Stomach (tissue), 9 donors: ENCODE data around the gene FAM222A. TPM values are rescaled to one million over a fixed set of nuclear protein-coding genes. Genes with fewer than 3 reads are reported as not detected.
A peak's percentile ranks its signal among the peaks of the same experiment; 100 is the strongest.

Experiments used
- DNase-seq, 2 donors: peaks; one replicate each; pipeline versions ENCODE4 v3.0.0 to v3.0.0-alpha.2; 2013 to 2019
- H3K27ac ChIP-seq, 5 donors: fragments of 200-600 bp in 4 of 5; sonication (generic) in 4 of 5; one replicate each; pipeline ENCODE4 v1.5.1; 2013 to 2019; ENCODE audit warnings: mild to moderate bottlenecking in 1 of 5, moderate library complexity in 1 of 5
- H3K27me3 ChIP-seq, 3 donors: fragments of 200-600 bp; sonication (generic); one replicate each; pipeline ENCODE4 v1.5.1; 2017 to 2019; ENCODE audit warnings: mixed run types in 1 of 3
- H3K36me3 ChIP-seq, 4 donors: fragments of 200-600 bp; sonication (generic); 1 replicate in 3 of 4; 2 replicates in 1 of 4; pipeline ENCODE4 v1.5.1; 2016 to 2019
- H3K4me1 ChIP-seq, 4 donors: fragments of 200-600 bp; sonication (generic); one replicate each; pipeline ENCODE4 v1.5.1; 2016 to 2019
- H3K4me3 ChIP-seq, 4 donors: fragments of 200-600 bp; sonication (generic) in 3 of 4; one replicate each; pipeline ENCODE4 v1.5.1; 2016 to 2019; ENCODE audit warnings: mild to moderate bottlenecking in 1 of 4
- H3K9me3 ChIP-seq, 4 donors: fragments of 200-600 bp; sonication (generic); one replicate each; pipeline ENCODE4 v1.5.1; 2016 to 2019
- EP300 ChIP-seq: sonication (generic); formaldehyde crosslinking; IDR thresholded peaks from one replicate; pipeline ENCODE4 v1.6.1; 2017; ENCODE audit warnings: antibody characterized with exemption
- POLR2A ChIP-seq, 4 donors: fragments of 450-650 bp; IDR thresholded peaks; one replicate each; pipeline ENCODE4 v1.6.1; 2016; ENCODE audit warnings: antibody characterized with exemption in 4 of 4, control low read depth in 2 of 4, mild to moderate bottlenecking in 1 of 4, moderate library complexity in 1 of 4
- POLR2AphosphoS5 ChIP-seq, 3 donors: sonication (generic); formaldehyde crosslinking; IDR thresholded peaks; one replicate each; pipeline ENCODE4 v1.6.1; 2016; ENCODE audit warnings: antibody characterized with exemption in 3 of 3
- WGBS, 5 donors: extraction: QIAGEN DNeasy Blood & Tissue Kit in 3 of 5; methylation state at CpG; one replicate each; pipeline versions ENCODE4 v1.1.5 to v1.1.7; 2013 to 2018; 5-methylcytosine and 5-hydroxymethylcytosine counted together
- intact Hi-C: fragments of 100-400 bp; cut with DNase I; formaldehyde crosslinking; loops from one replicate; pipeline ENCODE4 v1.15.1; 2023; ENCODE audit warnings: low total_unique reads
- polyA plus RNA-seq, 3 donors: library from polyadenylated mRNA; stranded (reverse); fragments of 200-250 nt; gene quantifications; one replicate each; pipeline ENCODE4 v1.2.3, GENCODE V29; 2013
- total RNA-seq, 5 donors: library from RNA; depleted of rRNA; stranded (reverse); fragments of >200 nt; gene quantifications; one replicate each; pipeline versions ENCODE4 v1.1.0 to v1.2.3, GENCODE V29; 2014 to 2016
- TF ChIP-seq, protein P1 (sequence below), 7 experiments: fragments of 450-650 bp in 4 of 7; fragments of 200-600 bp in 3 of 7; sonication (generic) in 3 of 7; IDR thresholded peaks; one replicate each; pipeline ENCODE4 v1.5.1; 2016 to 2019; ENCODE audit warnings: antibody characterized with exemption in 7 of 7, control low read depth in 2 of 7, mild to moderate bottlenecking in 1 of 7
- donor health status: healthy with polysubstance abuse.
- donor health status: Bipolar disorder and iron deficiency.
- donor health status: healthy.

The FAM222A gene
- total and polyA plus RNA-seq, 8 donors, result 1.7 to 19.7 (median 4.5) TPM

DNA sequence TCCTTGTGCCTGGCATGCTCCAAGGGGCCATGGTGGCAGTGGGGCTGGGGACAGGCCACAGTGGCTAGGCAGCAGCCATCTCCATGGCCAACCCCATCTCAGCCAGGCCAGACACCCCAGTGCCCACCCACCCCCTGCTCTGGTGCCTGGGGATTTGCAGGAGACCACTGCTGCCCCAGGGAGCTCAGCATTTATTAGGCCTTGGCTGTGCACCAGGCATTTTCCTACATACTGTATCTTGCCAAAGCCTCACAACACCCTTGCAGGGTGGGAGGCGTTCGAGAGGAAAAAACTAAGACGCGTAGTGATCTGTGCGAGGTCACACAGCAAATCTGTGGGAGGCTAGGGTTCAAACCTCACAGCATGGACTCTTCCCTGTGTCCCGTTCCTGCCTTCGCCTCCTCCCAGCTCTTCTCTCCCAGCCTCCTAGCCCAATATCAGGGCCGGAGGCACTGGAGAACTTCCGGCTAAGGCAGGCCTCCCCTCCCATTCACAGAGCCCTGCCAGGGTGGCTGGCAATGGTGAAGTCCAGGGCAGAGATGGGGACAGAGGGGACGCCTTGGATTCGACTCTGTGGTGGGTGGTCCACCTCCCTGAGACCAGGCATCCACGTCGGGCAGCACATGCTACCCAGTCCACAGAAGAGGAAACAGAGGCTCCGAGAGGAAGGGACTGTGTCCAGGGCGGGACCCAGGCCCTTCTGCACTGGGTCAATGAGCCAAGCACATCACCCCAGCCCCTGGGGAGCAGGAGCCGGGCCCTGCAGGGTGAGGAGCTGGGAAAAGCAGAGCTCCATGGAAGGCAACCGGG is 57.4 kb downstream of the FAM222A start:
- 84 to 91% (median 88%) methylated on average over 17 of the region's 17 CpGs for WGBS, 5 donors
- peak in 1 of 2 donors; percentile 17 for DNase-seq
- no peaks in the 10 kb centered on the region for H3K36me3 ChIP-seq
- no peak overlapping the region for H3K4me3 ChIP-seq
- peaks cover 9 to 13% (median 12%) of the 10 kb centered on the region in 4 donors for H3K4me1 ChIP-seq
- H3K27me3 ChIP-seq, result peaks cover 0 to 17% (median 0%) of the 10 kb centered on the region in 3 donors
- H3K27ac ChIP-seq, result no peak overlapping the region
- H3K9me3 ChIP-seq, result no peaks in the 10 kb centered on the region
- TF ChIP-seq POLR2AphosphoS5 (IDR thresholded peaks at IDR 0.05) (no peak), POLR2A (IDR thresholded peaks at IDR 0.05) (no peak), EP300 (no peak)
- TF ChIP-seq, protein P1, sequence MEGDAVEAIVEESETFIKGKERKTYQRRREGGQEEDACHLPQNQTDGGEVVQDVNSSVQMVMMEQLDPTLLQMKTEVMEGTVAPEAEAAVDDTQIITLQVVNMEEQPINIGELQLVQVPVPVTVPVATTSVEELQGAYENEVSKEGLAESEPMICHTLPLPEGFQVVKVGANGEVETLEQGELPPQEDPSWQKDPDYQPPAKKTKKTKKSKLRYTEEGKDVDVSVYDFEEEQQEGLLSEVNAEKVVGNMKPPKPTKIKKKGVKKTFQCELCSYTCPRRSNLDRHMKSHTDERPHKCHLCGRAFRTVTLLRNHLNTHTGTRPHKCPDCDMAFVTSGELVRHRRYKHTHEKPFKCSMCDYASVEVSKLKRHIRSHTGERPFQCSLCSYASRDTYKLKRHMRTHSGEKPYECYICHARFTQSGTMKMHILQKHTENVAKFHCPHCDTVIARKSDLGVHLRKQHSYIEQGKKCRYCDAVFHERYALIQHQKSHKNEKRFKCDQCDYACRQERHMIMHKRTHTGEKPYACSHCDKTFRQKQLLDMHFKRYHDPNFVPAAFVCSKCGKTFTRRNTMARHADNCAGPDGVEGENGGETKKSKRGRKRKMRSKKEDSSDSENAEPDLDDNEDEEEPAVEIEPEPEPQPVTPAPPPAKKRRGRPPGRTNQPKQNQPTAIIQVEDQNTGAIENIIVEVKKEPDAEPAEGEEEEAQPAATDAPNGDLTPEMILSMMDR (IDR thresholded peaks at IDR 0.05), result no peak
- intact Hi-C loops, result loop anchor here (10.0 kb wide), 1 partner anchor 246 kb away; no protein-coding TSS in a partner anchor

DNA sequence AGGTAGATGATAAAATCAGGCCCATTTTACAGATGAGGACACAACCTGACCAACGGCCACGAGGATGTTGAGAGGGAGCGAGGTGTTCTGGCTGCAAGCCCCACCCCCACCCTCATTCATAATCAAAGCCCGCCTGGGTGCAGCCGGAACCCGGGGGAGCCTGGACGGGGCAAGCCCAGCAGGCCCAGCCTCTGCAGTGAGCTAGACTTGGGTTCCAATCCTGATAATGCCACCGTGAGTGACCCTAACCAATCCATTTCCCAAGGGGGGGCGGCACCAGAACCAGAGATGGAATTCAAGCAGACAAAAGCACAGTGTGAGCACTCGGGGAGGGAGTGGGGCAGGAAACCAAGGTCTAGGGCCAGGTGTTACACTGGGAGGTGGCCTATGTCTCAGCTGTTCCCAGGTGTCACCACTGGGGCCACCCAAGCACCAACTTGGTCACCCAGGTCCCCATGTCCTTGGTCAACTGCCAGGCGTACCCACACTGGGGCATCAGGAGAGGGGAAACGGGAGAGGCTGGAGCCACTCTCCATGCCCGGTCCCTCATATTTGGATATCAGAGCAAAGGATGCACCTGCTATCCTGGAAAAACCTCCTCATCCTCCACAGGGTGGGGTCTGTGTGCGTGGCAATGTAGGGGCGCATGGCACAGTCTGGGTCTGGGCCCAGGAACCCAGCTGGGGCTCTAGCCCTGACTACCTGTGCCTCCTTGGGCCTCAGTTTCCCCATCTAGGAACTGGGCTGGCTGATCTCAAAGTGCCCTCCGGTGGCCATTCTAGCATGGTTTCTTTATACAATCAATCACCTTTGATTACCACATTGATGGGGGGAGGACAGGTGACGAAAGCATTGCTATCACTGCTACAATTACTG is 58.4 kb downstream of the FAM222A start:
- no peak overlapping the region for H3K4me3 ChIP-seq
- H3K36me3 ChIP-seq, result no peaks in the 10 kb centered on the region
- intact Hi-C loops, result loop anchor here (10.0 kb wide), 1 partner anchor 247 kb away; no protein-coding TSS in a partner anchor
- no peak for TF ChIP-seq POLR2A (IDR thresholded peaks at IDR 0.05)
- TF ChIP-seq EP300, result no peak
- TF ChIP-seq POLR2AphosphoS5 (IDR thresholded peaks at IDR 0.05), result no peak
- TF ChIP-seq, protein P1 (IDR thresholded peaks at IDR 0.05), result no peak
- H3K9me3 ChIP-seq, result no peaks in the 10 kb centered on the region
- H3K27ac ChIP-seq, result no peak overlapping the region
- DNase-seq, result peak in 1 of 2 donors; percentile 6
- H3K27me3 ChIP-seq, result peaks cover 0 to 17% (median 0%) of the 10 kb centered on the region in 3 donors
- peaks cover 9 to 13% (median 12%) of the 10 kb centered on the region in 4 donors for H3K4me1 ChIP-seq
- 82 to 89% (median 86%) methylated on average over 15 to 17 of the region's 17 CpGs for WGBS, 5 donors

DNA sequence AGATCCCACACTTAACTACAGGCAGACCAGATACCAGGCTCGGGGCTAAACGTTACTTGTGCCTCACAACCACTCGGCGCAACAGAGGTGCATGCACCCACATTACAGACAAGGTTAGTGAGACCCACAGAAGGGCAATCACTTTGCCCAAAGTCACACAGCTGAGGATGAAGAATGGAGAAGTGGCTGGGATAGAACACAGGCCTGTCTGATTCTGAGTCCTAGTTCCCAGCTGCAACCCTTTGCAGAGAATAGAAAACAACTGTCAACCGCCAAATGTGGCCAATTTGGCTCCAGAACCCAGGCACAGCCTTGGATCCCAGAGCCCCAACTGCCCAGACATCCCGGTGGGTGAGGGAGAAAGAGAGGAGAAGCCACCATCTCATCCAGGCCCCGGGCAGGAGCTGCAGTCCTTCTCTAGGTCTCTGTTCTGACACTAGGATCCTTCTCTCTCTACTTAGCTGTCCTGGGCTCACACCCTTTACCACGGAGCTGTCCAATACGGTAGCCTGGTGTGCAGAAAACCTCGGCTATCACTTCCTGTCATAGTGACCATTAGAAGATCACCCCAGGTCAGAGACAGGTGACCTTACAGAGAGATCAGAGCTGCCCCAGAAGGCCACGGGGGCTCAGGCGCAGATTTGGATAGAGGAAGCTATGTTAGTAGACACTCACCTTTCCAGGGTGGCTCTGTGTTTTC is 59.1 kb downstream of the FAM222A start:
- Histone ChIP-seq H3K36me3 (no peaks in the 10 kb centered on the region), H3K27ac (peak overlapping the region in 1 of 5 donors; percentile 9), H3K9me3 (no peaks in the 10 kb centered on the region), H3K27me3 (peaks cover 0 to 17% (median 0%) of the 10 kb centered on the region in 3 donors), H3K4me1 (peaks cover 9 to 13% (median 12%) of the 10 kb centered on the region in 4 donors), H3K4me3 (peak overlapping the region in 1 of 4 donors; percentile 24)
- WGBS, 5 donors, result 50 to 58% (median 51%) methylated on average over 12 of the region's 12 CpGs
- intact Hi-C loops, result loop anchor here (10.0 kb wide), 1 partner anchor 248 kb away; no protein-coding TSS in a partner anchor
- DNase-seq, result peak in 1 of 2 donors; percentile 5
- TF ChIP-seq, protein P1 (IDR thresholded peaks at IDR 0.05), result no peak
- TF ChIP-seq POLR2A (IDR thresholded peaks at IDR 0.05) (no peak), EP300 (no peak), POLR2AphosphoS5 (IDR thresholded peaks at IDR 0.05) (no peak)
